GM10266 (cell line): ENCODE data around the gene PKDREJ.
A peak's percentile ranks its signal among the peaks of the same experiment; 100 is the strongest.

Experiments
- DNase-seq: peaks from one replicate; pipeline ENCODE4 v3.0.0; 2012; ENCODE audit errors: extremely low spot score
- CTCF ChIP-seq: IDR thresholded peaks from 2 replicates; pipeline ENCODE4 v1.5.1; 2012; ENCODE audit warnings: mild to moderate bottlenecking, low read depth; ENCODE audit not compliant: control insufficient read depth, insufficient read depth; ENCODE audit errors: missing control alignments

PKDREJ gene

DNA sequence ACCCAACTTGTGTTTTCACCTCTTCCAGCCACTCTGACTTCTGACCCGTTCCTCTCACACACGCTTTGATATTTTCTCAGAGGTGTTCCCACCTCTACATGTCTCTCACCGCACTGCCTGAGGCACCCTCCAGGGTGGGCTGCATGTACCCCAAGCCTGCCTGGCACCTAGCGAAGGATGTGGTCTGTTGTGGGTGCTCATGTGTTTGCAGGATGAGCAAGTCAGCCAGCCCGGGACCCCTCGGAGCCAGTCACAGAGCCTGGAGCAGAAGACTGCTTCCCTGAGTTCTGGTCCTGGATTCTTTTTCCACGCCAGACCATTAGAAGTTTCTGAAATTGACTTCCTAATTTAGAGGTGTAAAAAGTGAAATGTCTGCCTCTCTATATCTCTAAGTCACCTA is 37.3 kb upstream of the PKDREJ start:
- no peak for DNase-seq
- no peak for TF ChIP-seq CTCF

DNA sequence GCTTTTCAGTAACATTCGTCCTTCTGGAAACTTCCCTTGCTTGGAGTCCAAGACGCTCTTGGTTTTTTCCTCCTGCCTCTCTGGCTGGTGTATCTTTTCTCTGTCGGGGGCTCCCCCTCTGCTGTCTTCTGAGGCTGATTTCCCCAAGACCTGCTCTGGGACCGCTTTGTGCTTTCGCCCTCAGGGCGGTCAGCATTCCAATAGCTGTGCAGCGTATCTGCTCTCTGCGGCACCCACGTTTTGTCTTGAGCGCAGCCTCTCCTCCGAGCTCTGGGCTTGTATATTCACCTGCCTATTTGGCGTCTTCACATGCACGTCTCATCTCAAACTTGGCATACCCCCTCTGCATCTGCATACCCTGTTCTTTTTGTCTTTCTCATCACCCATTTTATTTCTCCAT is 36.0 kb upstream of the PKDREJ start:
- TF ChIP-seq CTCF = no peak
- DNase-seq = no peak

GRCh38 chr22:46297151-46297812 is 34.1 kb upstream of the PKDREJ start:
- DNase-seq = no peak
- no peak for TF ChIP-seq CTCF

DNA sequence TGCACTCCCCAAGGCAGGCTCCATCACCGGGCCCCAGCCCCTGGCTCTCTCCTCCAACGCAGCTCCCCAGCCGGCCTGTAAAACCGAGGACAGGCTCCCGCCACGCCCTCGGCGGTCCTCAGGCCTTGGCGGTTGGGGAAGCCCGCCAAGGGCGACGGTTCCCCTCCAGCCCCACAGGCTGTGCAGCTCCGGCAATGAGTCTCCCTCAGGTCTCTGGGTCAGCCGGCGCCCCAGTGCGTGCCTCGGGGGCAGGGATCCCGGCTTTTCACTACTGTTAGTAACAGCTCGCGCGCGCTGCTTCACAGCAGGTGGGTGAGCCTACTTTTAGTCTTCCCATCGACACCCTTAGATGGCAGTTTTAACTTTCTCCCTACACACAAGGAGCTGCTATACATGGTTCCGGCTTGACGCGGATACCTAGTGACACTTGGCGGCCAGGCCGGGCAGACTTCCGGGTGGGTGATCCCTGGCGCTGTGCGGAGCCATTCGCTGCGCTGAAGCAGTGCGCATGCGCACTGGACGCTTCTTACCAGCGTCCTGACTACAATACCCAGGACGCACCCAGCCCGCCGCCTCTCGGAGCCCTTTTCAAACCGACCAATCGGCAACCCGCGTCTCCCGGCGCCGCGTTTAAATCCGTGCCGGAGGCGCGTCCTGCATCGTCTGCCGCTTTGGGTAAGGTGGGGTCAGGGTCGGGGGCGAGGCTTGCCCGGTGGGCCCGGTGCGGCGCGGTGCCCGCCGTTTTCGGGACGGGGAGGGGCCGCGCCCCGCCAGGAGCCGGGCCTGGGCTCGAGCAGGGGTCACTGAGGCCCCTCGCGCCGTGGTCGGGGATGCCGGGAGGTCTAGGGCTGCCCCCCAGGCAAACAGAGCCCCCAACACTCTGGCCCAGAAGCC is 33.4 kb upstream of the PKDREJ start, which contains the start of gene GTSE1:
Gene GTSE1 (plus strand): TSS at position 614 of the 894 bp plus-strand sequence. CDS start 531 bp downstream, outside the sequence.
- peak; percentile 99 for DNase-seq
- TF ChIP-seq CTCF = peak; percentile 45

- DNase-seq = no peak
- TF ChIP-seq CTCF = no peak
These were observed 32.3 kb upstream of the PKDREJ start for GRCh38 chr22:46295277-46295971.

DNA sequence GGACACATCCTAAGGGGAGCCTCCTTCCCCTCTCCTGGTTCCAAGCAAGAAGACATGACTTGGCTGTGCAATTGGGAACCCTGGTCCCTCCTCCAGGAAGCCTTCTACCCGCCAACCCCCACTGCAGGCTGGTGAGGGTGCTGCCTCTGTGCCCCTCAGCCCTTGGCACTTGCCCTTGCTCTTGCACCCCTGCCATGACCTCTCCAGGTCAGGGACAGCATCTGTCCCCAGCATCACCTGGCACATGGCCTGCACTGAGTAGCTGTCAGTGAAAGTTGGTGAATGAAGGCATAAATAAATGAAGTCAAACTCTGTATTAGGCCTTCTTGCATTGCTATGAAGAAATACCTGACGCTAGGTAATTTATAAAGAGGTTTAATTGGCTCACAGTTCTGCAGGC is 31.6 kb upstream of the PKDREJ start:
- no peak for TF ChIP-seq CTCF
- DNase-seq = no peak
